DOHH2 (cell line): ENCODE measurements around the gene CARM1.
"Not testable (repeated sequence)": the region's sequence is repeated elsewhere in the genome, so short reads cannot be mapped to it uniquely, and the experiment has no call there.

Experiments
- EZH2phosphoT487 ChIP-seq: fragments of 200-600 bp; sonication (generic); IDR thresholded peaks from 2 replicates; pipeline ENCODE4 v1.6.1; 2017; ENCODE audit warnings: borderline replicate concordance, mild to moderate bottlenecking, antibody characterized with exemption, low read length, moderate library complexity, mixed read lengths
- TF ChIP-seq, protein P1 (sequence below): fragments of 200-600 bp; sonication (generic); IDR thresholded peaks from one replicate; pipeline ENCODE4 v1.5.1; 2014; ENCODE audit warnings: antibody characterized with exemption, mild to moderate bottlenecking, low read depth, low read length; ENCODE audit not compliant: poor library complexity, severe bottlenecking

DNA sequence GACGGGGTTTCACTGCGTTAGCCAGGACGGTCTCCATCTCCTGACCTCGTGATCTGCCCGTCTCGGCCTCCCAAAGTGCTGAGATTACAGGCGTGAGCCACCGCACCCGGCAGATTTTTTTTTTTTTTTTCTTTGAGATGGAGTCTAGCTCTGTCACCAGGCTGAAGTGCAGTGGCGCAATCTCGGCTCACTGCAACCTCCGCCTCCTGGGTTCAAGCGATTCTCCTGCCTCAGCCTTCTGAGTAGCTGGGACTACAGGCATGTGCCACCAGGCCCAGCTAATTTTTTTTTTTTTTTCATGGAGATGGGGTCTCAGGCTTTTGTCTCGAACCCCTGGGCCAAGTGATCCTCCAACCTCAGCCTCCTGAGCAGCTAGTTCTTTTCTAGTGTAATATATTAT, 70.3 kb downstream of the CARM1 start:
- not testable (repeated sequence) for TF ChIP-seq EZH2phosphoT487
- TF ChIP-seq, protein P1, sequence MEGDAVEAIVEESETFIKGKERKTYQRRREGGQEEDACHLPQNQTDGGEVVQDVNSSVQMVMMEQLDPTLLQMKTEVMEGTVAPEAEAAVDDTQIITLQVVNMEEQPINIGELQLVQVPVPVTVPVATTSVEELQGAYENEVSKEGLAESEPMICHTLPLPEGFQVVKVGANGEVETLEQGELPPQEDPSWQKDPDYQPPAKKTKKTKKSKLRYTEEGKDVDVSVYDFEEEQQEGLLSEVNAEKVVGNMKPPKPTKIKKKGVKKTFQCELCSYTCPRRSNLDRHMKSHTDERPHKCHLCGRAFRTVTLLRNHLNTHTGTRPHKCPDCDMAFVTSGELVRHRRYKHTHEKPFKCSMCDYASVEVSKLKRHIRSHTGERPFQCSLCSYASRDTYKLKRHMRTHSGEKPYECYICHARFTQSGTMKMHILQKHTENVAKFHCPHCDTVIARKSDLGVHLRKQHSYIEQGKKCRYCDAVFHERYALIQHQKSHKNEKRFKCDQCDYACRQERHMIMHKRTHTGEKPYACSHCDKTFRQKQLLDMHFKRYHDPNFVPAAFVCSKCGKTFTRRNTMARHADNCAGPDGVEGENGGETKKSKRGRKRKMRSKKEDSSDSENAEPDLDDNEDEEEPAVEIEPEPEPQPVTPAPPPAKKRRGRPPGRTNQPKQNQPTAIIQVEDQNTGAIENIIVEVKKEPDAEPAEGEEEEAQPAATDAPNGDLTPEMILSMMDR: not testable (repeated sequence)
